SK-N-SH treated with all-trans-retinoic acid at 6 μM for 48 hours (cell line): ENCODE results near the gene VAV3.

Experiments
- ATAC-seq: fragments of 200-7000 bp; cut with Tn5 transposase; 3 replicates; pipeline ENCODE4 v1.9.1; 2020; ENCODE audit warnings: mild to moderate bottlenecking, moderate library complexity
- ARNTL ChIP-seq: fragments of 450-650 bp; formaldehyde crosslinking; IDR thresholded peaks from 2 replicates; pipeline ENCODE4 v1.5.0; 2020; ENCODE audit warnings: low read depth, mild to moderate bottlenecking, moderate library complexity, borderline replicate concordance
- BACH2 ChIP-seq: fragments of 250-450 bp; sonication (Bioruptor Pico); IDR thresholded peaks from 2 replicates; pipeline ENCODE4 v1.9.0; 2021; ENCODE audit warnings: mild to moderate bottlenecking, borderline replicate concordance
- CSDC2 ChIP-seq: fragments of 250-450 bp; sonication (Bioruptor Pico); IDR thresholded peaks from 2 replicates; pipeline ENCODE4 v1.5.0; 2020; ENCODE audit warnings: mild to moderate bottlenecking, moderate library complexity
- ESRRG ChIP-seq: fragments of 250-450 bp; sonication (Bioruptor Pico); IDR thresholded peaks from 2 replicates; pipeline ENCODE4 v1.6.1; 2021; ENCODE audit warnings: mild to moderate bottlenecking
- GLIS3 ChIP-seq: fragments of 250-450 bp; sonication (Bioruptor Pico); IDR thresholded peaks from 2 replicates; pipeline ENCODE4 v1.5.0; 2020; ENCODE audit warnings: mild to moderate bottlenecking, moderate library complexity
- ISL1 ChIP-seq: fragments of 250-450 bp; sonication (Bioruptor Pico); IDR thresholded peaks from 2 replicates; pipeline ENCODE4 v2.1.2; 2022; ENCODE audit warnings: mild to moderate bottlenecking, moderate library complexity
- OSR1 ChIP-seq: fragments of 250-450 bp; sonication (Bioruptor Pico); IDR thresholded peaks from 2 replicates; pipeline ENCODE4 v1.8.0; 2022; ENCODE audit warnings: moderate library complexity, mild to moderate bottlenecking, inconsistent platforms
- PPARA ChIP-seq: fragments of 250-450 bp; sonication (Bioruptor Pico); IDR thresholded peaks from 2 replicates; pipeline ENCODE4 v1.5.0; 2020; ENCODE audit warnings: mild to moderate bottlenecking, borderline replicate concordance
- RARB ChIP-seq: fragments of 250-450 bp; sonication (Bioruptor Pico); IDR thresholded peaks from 2 replicates; pipeline ENCODE4 v1.8.0; 2021; ENCODE audit warnings: mild to moderate bottlenecking, moderate library complexity
- SNAI2 ChIP-seq: fragments of 250-450 bp; sonication (Bioruptor Pico); IDR thresholded peaks from 2 replicates; pipeline ENCODE4 v1.5.0; 2020; ENCODE audit warnings: mild to moderate bottlenecking, moderate library complexity
- TCF4 ChIP-seq: fragments of 250-450 bp; sonication (Bioruptor Pico); IDR thresholded peaks from 2 replicates; pipeline ENCODE4 v1.8.0; 2021; ENCODE audit warnings: mild to moderate bottlenecking, moderate library complexity, borderline replicate concordance
- TOX ChIP-seq: fragments of 250-450 bp; sonication (Bioruptor Pico); IDR thresholded peaks from 2 replicates; pipeline ENCODE4 v1.8.0; 2021; ENCODE audit warnings: mild to moderate bottlenecking, moderate library complexity, borderline replicate concordance
- ZFP3 ChIP-seq: fragments of 250-450 bp; sonication (Bioruptor Pico); IDR thresholded peaks from 2 replicates; pipeline ENCODE4 v1.5.0; 2020; ENCODE audit warnings: mild to moderate bottlenecking, moderate library complexity
- ZFP30 ChIP-seq: fragments of 450-650 bp; formaldehyde crosslinking; IDR thresholded peaks from 2 replicates; pipeline ENCODE4 v1.5.0; 2022; ENCODE audit warnings: mild to moderate bottlenecking, moderate library complexity
- ZNF565 ChIP-seq: fragments of 450-650 bp; formaldehyde crosslinking; conservative IDR thresholded peaks from 2 replicates; pipeline ENCODE4 v1.5.0; 2020; ENCODE audit warnings: low read depth, mild to moderate bottlenecking, moderate library complexity
- ZNF70 ChIP-seq: fragments of 450-650 bp; formaldehyde crosslinking; IDR thresholded peaks from 2 replicates; pipeline ENCODE4 v1.5.0; 2020; ENCODE audit warnings: mild to moderate bottlenecking, moderate library complexity
- ZNF8 ChIP-seq: fragments of 450-650 bp; formaldehyde crosslinking; IDR thresholded peaks from 2 replicates; pipeline ENCODE4 v1.5.0; 2020; ENCODE audit warnings: mild to moderate bottlenecking, moderate library complexity
- TF ChIP-seq, protein P1 (sequence below): fragments of 250-450 bp; sonication (Bioruptor Pico); IDR thresholded peaks from 2 replicates; pipeline ENCODE4 v1.5.1; 2021; ENCODE audit warnings: mild to moderate bottlenecking, moderate library complexity
- TF ChIP-seq, protein P2 (sequence below): fragments of 250-450 bp; sonication (Bioruptor Pico); IDR thresholded peaks from 2 replicates; pipeline ENCODE4 v1.8.0; 2020; ENCODE audit warnings: mild to moderate bottlenecking, moderate library complexity, borderline replicate concordance
- TF ChIP-seq, protein P3 (sequence below): fragments of 250-450 bp; sonication (Bioruptor Pico); IDR thresholded peaks from 2 replicates; pipeline ENCODE4 v1.8.0; 2021; ENCODE audit warnings: low read depth, mild to moderate bottlenecking, moderate library complexity, borderline replicate concordance
- TF ChIP-seq, protein P4 (sequence below): fragments of 250-450 bp; sonication (Bioruptor Pico); IDR thresholded peaks from 2 replicates; pipeline ENCODE4 v1.5.0; 2020; ENCODE audit warnings: mild to moderate bottlenecking, moderate library complexity

VAV3 gene

DNA sequence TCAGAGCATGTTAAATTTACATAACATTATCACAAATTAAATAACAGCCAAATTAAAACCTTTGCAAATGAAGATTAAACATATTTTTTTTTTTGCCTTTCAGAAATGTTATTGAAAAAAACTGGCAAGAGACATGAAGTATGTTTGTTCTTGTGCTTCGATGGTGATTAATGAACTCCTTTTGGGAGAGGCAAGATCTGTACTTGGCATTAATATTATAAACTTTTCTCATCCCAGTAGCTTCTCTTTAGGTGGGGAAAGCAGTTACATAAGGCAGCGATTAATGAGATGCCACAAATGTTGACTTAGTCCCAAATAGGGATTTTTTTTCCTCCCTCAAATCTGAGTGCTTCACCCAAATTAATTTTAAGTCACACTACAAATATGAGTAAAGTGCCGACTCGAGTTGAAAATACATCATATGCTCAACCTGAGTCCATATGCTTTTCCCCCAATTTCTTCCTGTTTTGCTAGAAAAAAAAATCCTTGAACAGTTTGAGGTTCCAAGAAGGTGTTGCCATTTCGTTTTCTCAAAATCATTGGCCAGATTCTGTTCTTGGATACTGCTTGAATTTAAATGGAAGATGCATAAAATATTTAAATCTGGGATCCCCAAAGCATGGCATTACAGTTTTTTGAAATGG lies 294.5 kb downstream of the VAV3 start:
- TF ChIP-seq PPARA (CRISPR knock-in tag) (no peak), TCF4 (CRISPR knock-in tag) (no peak), ESRRG (CRISPR knock-in tag) (no peak), BACH2 (CRISPR knock-in tag) (no peak), ZNF565 (CRISPR knock-in tag) (no peak), SNAI2 (CRISPR knock-in tag) (no peak), ZFP30 (CRISPR knock-in tag) (no peak), ZFP3 (CRISPR knock-in tag) (no peak), CSDC2 (CRISPR knock-in tag) (no peak), OSR1 (CRISPR knock-in tag) (no peak), RARB (no peak), GLIS3 (CRISPR knock-in tag) (no peak), ZNF70 (CRISPR knock-in tag) (no peak), ARNTL (CRISPR knock-in tag) (no peak), ZNF8 (CRISPR knock-in tag) (no peak), ISL1 (CRISPR knock-in tag) (no peak)
- TF ChIP-seq, protein P1, sequence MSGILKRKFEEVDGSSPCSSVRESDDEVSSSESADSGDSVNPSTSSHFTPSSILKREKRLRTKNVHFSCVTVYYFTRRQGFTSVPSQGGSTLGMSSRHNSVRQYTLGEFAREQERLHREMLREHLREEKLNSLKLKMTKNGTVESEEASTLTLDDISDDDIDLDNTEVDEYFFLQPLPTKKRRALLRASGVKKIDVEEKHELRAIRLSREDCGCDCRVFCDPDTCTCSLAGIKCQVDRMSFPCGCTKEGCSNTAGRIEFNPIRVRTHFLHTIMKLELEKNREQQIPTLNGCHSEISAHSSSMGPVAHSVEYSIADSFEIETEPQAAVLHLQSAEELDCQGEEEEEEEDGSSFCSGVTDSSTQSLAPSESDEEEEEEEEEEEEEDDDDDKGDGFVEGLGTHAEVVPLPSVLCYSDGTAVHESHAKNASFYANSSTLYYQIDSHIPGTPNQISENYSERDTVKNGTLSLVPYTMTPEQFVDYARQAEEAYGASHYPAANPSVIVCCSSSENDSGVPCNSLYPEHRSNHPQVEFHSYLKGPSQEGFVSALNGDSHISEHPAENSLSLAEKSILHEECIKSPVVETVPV: no peak
- TF ChIP-seq, protein P2, sequence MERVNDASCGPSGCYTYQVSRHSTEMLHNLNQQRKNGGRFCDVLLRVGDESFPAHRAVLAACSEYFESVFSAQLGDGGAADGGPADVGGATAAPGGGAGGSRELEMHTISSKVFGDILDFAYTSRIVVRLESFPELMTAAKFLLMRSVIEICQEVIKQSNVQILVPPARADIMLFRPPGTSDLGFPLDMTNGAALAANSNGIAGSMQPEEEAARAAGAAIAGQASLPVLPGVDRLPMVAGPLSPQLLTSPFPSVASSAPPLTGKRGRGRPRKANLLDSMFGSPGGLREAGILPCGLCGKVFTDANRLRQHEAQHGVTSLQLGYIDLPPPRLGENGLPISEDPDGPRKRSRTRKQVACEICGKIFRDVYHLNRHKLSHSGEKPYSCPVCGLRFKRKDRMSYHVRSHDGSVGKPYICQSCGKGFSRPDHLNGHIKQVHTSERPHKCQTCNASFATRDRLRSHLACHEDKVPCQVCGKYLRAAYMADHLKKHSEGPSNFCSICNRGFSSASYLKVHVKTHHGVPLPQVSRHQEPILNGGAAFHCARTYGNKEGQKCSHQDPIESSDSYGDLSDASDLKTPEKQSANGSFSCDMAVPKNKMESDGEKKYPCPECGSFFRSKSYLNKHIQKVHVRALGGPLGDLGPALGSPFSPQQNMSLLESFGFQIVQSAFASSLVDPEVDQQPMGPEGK: no peak
- TF ChIP-seq, protein P3, sequence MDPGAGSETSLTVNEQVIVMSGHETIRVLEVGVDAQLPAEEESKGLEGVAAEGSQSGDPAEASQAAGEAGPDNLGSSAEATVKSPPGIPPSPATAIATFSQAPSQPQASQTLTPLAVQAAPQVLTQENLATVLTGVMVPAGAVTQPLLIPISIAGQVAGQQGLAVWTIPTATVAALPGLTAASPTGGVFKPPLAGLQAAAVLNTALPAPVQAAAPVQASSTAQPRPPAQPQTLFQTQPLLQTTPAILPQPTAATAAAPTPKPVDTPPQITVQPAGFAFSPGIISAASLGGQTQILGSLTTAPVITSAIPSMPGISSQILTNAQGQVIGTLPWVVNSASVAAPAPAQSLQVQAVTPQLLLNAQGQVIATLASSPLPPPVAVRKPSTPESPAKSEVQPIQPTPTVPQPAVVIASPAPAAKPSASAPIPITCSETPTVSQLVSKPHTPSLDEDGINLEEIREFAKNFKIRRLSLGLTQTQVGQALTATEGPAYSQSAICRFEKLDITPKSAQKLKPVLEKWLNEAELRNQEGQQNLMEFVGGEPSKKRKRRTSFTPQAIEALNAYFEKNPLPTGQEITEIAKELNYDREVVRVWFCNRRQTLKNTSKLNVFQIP (CRISPR knock-in tag): no peak
- TF ChIP-seq, protein P4, sequence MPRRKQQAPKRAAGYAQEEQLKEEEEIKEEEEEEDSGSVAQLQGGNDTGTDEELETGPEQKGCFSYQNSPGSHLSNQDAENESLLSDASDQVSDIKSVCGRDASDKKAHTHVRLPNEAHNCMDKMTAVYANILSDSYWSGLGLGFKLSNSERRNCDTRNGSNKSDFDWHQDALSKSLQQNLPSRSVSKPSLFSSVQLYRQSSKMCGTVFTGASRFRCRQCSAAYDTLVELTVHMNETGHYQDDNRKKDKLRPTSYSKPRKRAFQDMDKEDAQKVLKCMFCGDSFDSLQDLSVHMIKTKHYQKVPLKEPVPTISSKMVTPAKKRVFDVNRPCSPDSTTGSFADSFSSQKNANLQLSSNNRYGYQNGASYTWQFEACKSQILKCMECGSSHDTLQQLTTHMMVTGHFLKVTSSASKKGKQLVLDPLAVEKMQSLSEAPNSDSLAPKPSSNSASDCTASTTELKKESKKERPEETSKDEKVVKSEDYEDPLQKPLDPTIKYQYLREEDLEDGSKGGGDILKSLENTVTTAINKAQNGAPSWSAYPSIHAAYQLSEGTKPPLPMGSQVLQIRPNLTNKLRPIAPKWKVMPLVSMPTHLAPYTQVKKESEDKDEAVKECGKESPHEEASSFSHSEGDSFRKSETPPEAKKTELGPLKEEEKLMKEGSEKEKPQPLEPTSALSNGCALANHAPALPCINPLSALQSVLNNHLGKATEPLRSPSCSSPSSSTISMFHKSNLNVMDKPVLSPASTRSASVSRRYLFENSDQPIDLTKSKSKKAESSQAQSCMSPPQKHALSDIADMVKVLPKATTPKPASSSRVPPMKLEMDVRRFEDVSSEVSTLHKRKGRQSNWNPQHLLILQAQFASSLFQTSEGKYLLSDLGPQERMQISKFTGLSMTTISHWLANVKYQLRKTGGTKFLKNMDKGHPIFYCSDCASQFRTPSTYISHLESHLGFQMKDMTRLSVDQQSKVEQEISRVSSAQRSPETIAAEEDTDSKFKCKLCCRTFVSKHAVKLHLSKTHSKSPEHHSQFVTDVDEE (CRISPR knock-in tag): no peak
- no peak for ATAC-seq

DNA sequence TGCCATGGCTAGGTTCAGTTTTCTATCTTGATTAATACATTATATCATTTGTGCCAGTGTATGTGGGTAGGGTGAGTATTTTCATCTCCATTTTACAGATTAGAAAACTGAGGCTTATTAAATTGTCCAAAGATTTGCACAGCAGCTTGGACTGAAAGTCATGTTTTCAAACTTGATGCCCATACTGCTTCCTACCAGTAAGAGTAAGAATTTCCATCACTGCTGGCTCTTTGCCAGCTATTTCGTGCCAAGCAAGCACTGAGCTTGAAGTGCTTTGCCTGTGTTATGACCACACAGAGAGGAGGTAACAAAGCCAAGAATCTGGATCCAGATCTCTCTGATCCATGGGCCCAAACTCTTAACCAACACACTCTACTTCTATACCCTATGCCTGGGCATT lies 295.0 kb downstream of the VAV3 start:
- ATAC-seq: no peak
- TF ChIP-seq PPARA (CRISPR knock-in tag): no peak
- no peak for TF ChIP-seq ZFP30 (CRISPR knock-in tag)
- TF ChIP-seq, protein P4 (CRISPR knock-in tag): no peak
- TF ChIP-seq, protein P3 (CRISPR knock-in tag): no peak
- TF ChIP-seq ISL1 (CRISPR knock-in tag): no peak
- TF ChIP-seq TCF4 (CRISPR knock-in tag): no peak
- TF ChIP-seq BACH2 (CRISPR knock-in tag): no peak
- no peak for TF ChIP-seq ZNF8 (CRISPR knock-in tag)
- TF ChIP-seq, protein P2: no peak
- TF ChIP-seq TOX: no peak
- TF ChIP-seq ESRRG (CRISPR knock-in tag): no peak
- TF ChIP-seq SNAI2 (CRISPR knock-in tag): no peak
